Endometrial microvascular endothelial cells (primary cell): ENCODE data around the gene CCDC200. TPM values are rescaled to one million over a fixed set of nuclear protein-coding genes. Genes with fewer than 3 reads are reported as not detected.
"Not testable (repeated sequence)": the region's sequence is repeated elsewhere in the genome, so short reads cannot be mapped to it uniquely, and the experiment has no call there.

Experiments
- in situ Hi-C: cut with HindIII; loops from 2 replicates; pipeline ENCODE4 v1.10.0; 2017; ENCODE audit warnings: low sequenced_read_pairs, low pct_unique_long_range_greater_than_20kb; ENCODE audit errors: inconsistent ontology term
- total RNA-seq: library from RNA; depleted of rRNA; stranded (reverse); fragments of >200 nt; gene quantifications from one replicate; pipeline ENCODE4 v1.2.3, GENCODE V29; 2015; ENCODE audit errors: inconsistent ontology term

The CCDC200 gene
- total RNA-seq, 1 donor from 2014 or later: not detected

DNA sequence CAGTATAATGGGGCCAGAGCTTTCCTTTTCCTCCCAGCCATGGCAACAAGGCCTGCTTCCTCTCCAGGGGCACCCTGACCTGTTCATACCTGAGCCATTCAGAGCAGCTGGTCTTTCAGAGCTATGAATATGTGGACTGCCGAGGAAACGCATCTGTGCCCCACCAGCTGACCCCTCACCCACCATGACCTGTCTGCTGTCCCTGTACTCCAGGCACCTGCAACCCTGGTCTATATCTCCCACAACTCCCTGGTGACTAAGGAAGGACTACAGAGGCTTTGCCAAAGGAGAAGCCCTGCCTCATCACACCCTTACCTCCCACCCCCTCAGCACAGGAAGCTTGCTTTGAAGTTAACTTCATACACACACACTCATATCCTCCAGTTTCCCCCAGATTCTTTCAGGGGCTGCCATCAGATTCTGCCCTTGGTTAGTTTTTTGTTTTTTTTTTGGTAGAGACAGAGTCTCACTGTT is 10.8 kb downstream of the CCDC200 start:
- in situ Hi-C loops: no loop called here

- in situ Hi-C loops: no loop called here
Observed at GRCh38 chr17:43216762-43217613, 11.4 kb downstream of the CCDC200 start.

GRCh38 chr17:43216369-43216761 is 12.1 kb downstream of the CCDC200 start:
- in situ Hi-C loops: no loop called here

DNA sequence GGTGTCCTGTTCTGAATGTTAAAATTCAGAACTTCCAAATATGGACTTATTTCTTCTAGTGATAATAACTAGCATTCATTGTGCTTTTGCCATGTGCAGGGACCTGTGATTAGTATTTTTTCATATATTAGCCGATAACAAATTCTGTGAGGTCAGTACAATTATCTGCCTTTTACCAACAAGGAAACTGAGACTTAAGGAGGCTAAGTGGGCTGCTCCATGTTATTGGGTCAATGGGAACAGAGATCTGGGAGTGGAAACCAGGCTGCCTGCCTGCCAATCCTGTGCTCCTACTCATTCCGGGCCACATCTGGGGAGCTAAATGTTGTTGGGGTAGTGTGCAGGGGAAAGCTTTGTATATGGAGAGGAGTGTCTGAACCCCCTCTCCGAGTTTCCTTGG is 13.1 kb downstream of the CCDC200 start:
- in situ Hi-C loops: no loop called here

DNA sequence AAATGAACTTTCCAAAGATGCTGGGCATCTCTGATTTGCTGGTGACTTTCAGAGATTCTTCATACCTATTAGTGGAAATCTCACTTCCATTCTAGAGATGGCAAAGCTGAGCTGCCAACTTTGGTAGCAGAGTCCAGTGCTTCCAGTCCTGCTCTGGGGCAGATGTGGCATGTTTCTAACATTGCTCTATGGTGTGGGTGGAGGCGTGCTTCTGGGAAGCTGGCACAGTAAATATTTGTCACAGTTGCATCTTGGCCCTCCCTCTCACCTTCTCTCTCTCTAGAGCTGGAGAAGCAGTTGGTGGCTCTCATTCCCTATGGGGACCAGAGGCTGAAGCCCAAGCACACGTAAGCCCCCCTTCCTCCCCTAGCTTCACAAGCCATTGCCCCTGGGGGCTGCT is 14.9 kb downstream of the CCDC200 start:
- in situ Hi-C loops: no loop called here

DNA sequence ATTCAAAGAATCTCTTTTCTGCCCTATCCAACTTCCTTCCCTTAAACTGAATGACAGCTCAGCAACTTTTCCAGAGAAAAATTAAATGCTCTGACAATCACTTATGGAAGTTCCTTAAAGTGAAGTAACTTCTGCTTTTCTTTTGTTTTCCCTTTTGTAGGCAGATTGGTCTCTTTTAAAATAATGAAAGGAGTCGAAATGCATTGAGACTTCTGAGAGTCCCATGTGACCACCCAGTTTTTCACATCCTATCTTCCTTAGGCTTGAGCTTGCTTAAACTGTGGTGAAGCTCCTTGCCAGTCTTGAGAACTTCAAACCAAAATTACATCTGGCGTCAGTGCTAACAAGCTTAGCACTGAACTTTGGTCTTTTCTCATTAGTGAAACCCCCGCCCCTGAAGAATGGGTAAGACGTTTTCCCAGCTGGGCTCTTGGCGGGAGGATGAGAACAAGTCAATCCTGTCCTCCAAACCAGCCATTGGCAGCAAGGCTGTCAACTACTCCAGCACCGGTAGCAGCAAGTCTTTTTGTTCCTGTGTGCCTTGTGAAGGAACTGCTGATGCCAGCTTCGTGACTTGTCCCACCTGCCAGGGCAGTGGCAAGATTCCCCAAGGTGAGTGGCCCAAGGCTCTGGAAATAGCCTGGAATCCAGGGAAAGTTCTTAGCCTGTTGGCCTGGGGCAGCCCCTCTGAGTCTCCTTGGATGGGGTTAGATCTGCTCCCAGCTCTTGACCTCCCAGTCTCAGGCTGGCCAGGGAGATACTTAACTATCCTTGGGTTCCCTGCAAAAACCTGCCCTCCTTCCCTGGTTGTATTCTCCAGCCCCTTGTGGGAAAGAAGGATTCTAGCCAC is 15.6 kb downstream of the CCDC200 start:
- in situ Hi-C loops: no loop called here

DNA sequence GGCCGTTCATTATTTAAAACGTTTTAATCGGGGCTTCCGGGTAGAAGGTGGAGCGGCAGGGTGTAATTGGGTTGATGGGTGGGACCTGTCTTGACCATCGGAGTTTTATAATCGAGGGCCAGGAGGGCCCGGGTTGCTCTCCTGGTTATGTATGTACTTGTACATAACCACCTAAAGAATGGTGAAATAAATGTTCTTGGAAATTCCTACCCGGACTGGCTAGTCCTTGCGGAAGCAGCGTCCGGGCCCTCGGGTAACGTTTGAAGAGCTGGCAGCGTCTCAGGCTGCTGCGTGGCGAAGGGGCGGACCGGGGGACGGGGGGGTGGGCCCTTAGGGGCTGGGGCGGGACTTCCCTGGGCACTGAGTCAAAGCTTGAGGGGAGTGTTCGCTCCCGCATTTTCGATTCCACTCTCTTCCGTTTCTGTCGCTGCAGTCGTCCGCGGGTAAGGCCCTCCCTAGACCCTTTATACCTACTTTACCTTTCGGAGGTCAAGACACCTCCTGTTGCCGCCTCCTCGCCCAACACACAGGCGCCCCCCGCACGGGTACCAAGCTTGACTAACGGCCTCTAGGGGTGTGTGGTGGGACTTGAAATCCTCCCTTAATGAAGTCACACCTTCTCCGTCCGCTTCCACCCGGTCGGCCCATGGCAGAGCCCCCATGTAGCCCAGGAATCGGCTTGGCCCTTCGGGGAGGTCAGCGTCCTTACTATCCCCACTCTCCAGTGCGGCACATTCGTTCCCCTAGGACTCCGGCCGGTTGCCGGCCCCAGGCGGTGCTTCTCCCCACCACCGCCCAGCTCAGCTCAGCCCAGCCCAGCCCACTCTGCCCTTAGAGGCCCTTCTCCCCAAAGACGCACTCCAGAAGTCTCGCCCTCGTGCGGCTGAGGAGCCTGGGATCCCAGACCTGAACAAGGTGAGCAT is 16.7 kb downstream of the CCDC200 start, which contains the start of gene TMEM106A:
TSS of gene TMEM106A (plus strand) at position 396 of the 923 bp plus-strand sequence. CDS start 1,167 bp downstream, outside the sequence.
- in situ Hi-C loops: no loop called here

- in situ Hi-C loops: no loop called here
Observed at GRCh38 chr17:43211123-43211479, 17.3 kb downstream of the CCDC200 start.

DNA sequence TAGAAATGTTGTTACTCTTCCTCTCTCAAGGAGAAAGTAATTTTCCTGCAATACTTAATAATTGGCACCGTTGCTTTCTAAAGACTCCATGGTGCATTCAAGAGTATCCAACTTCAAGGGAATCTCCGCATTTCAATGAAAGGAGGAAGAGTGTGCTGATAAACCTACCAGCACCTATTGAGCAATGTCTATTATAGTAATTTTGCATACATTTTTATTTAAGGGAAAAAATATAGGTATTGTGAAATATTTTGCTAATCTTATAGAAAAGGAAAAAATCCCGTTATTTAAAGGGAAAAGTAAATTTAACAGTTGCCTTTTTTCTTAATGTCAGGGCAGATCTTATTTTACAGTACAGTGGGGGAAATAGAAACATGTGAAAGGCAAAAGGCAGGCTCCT is 17.8 kb downstream of the CCDC200 start:
- in situ Hi-C loops: no loop called here

DNA sequence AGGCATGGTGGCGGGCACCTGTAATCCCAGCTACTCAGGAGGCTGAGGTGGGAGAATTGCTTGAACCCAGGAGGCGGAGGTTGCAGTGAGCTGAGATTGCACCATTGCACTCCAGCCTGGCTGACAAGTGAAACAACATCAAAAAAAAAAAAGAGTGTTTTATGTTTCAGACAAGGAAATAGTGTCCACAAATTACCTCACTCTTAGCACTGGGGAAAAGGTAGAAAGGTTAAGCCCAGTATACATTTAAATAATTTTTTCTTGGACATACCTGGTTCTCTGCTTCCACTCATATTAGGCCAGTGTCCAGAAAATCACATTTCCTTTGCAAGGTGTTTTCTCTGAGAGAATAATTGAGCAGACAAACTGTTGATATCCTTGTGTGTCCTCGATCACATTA is 25.4 kb downstream of the CCDC200 start:
- in situ Hi-C loops: not testable (repeated sequence)

DNA sequence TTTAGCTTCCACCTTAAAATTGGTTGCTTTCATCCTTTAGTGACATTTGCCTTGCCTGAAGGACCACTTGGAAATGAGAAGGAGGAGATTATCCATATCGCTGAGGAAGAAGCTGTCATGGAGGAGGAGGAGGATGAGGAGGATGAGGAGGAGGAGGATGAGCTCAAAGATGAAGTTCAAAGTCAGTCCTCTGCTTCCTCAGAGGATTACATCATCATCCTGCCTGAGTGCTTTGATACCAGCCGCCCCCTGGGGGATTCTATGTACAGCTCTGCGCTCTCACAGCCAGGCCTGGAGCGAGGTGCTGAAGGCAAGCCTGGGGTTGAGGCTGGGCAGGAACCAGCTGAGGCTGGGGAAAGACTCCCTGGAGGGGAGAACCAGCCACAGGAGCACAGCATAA is 28.3 kb downstream of the CCDC200 start:
- in situ Hi-C loops: no loop called here

- in situ Hi-C loops: no loop called here
Observed at GRCh38 chr17:43199633-43200032, 28.8 kb downstream of the CCDC200 start.

DNA sequence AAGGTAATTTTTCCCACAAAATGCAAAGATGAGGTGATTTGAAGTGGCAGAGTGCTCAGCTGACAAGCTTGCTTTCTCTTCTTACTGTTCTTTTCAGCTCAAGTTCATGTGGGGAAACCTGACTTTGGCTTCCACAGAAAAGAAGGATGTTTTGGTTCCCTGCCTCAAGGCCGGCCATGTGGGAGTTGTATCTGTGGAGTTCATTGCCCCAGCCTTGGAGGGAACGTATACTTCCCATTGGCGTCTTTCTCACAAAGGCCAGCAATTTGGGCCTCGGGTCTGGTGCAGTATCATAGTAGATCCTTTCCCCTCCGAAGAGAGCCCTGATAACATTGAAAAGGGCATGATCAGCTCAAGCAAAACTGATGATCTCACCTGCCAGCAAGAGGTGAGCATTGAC is 35.2 kb downstream of the CCDC200 start:
- in situ Hi-C loops: no loop called here

DNA sequence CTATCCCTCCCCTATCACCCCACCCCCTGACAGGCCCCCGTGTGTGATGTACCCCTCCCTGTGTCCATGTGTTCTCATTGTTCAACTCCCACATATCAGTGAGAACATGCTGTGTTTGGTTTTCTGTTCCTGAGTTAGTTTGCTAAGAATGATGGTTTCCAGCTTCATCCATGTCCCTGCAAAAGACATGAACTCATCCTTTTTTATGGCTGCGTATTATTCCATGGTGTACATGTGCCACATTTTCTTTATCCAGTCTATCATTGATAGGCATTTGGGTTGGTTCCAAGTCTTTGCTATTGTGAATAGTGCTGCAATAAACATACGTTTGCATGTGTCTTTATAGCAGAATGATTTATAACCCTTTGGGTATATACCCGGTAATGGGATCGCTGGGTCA is 41.8 kb downstream of the CCDC200 start:
- in situ Hi-C loops: not testable (repeated sequence)

GRCh38 chr17:43183921-43184320 is 44.5 kb downstream of the CCDC200 start:
- in situ Hi-C loops: no loop called here

DNA sequence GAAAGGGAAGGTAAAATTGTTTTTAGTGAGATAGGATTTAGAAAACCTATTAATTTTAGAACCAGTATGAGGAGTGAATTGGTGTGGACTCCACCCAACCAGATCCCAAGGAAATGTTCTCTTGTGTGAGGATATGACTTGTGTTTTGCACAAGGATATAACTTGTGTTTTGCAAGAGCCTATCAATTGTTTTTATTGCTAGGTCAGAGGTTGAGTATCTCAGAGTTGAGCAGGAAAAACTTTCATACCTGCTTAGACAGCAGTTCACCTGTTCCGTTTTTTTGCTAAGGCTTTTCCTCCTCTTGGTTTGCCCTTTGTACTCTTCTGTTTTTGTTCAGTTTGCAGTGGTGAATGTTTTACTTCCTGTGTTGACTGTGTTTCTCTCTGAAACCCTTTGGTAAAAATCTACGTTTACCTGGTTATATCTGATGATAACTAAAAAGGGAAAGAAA is 52.3 kb downstream of the CCDC200 start:
- in situ Hi-C loops: no loop called here

- in situ Hi-C loops: no loop called here
Observed at GRCh38 chr17:43175213-43176118, 53.0 kb downstream of the CCDC200 start.
